T-cell (primary cell): ENCODE results near the gene PCDHAC2. TPM values are rescaled to one million over a fixed set of nuclear protein-coding genes. Genes with fewer than 3 reads are reported as not detected.

ENCODE experiments used
- ATAC-seq, 4 experiments: fragments of 200-7000 bp in 3 of 4; fragments of 150-1000 bp in 1 of 4; cut with Tn5 transposase; replicated peaks in 1 of 4; 1 replicate in 3 of 4; 2 replicates in 1 of 4; pipeline ENCODE4 v1.10.0; 2021; ENCODE audit warnings: moderate library complexity in 3 of 4, mild to moderate bottlenecking in 2 of 4, moderate number of reproducible peaks in 1 of 4
- CTCF ChIA-PET, 2 donors: fragments of 300-600 bp; sonication (Branson Sonifier 250); formaldehyde crosslinking; loops; one replicate each; lab custom pipeline; 2022; ENCODE audit warnings: antibody characterized with exemption in 2 of 2; lab: Charles Lee
- POLR2A ChIA-PET, 2 donors: fragments of 300-600 bp; sonication (Branson Sonifier 250); formaldehyde crosslinking; loops; one replicate each; lab custom pipeline; 2022; ENCODE audit warnings: antibody characterized with exemption in 2 of 2; lab: Charles Lee
- DNase-seq, 35 experiments: peaks; one replicate each; pipeline versions ENCODE4 v3.0.0 to v3.0.0-alpha.2; 2013 to 2023
- H3K27ac ChIP-seq: one replicate; pipeline ENCODE4 v1.5.1; 2013; ENCODE audit warnings: low read length
- H3K27me3 ChIP-seq, 2 experiments: replicated peaks in 1 of 2; 1 replicate in 1 of 2; 2 replicates in 1 of 2; pipeline versions ENCODE4 v1.6.1 to v1.7.0; 2013; ENCODE audit warnings: low read length in 1 of 2, mixed read lengths in 1 of 2; ENCODE audit not compliant: control insufficient read depth in 2 of 2, insufficient read depth in 2 of 2; ENCODE audit errors: extremely low read depth in 1 of 2
- H3K36me3 ChIP-seq, 2 donors: 1 replicate in 1 of 2; 2 replicates in 1 of 2; pipeline versions ENCODE4 v1.6.1 to v1.7.0; 2013; ENCODE audit warnings: low read length in 1 of 2; ENCODE audit not compliant: control insufficient read depth in 2 of 2, insufficient read depth in 1 of 2; ENCODE audit errors: extremely low read depth in 1 of 2
- H3K4me1 ChIP-seq, 2 experiments: 1 replicate in 1 of 2; 2 replicates in 1 of 2; pipeline versions ENCODE4 v1.6.1 to v1.7.0; 2013; ENCODE audit warnings: low read length in 2 of 2, mixed read lengths in 1 of 2; ENCODE audit not compliant: insufficient read depth in 2 of 2, control insufficient read depth in 1 of 2; ENCODE audit errors: extremely low read depth in 1 of 2
- H3K4me3 ChIP-seq, 2 donors: 1 replicate in 1 of 2; 2 replicates in 1 of 2; pipeline versions ENCODE4 v1.5.1 to v1.7.0; 2013; ENCODE audit warnings: mild to moderate bottlenecking in 2 of 2, low read length in 1 of 2, moderate library complexity in 1 of 2; ENCODE audit not compliant: control insufficient read depth in 1 of 2; ENCODE audit errors: extremely low read depth in 1 of 2
- H3K9me3 ChIP-seq: 2 replicates; pipeline ENCODE4 v1.7.0; 2013
- H3K27ac Mint-ChIP-seq, 2 donors: one replicate each; pipeline ENCODE4 v1.8.0; 2020 to 2021; ENCODE audit warnings: mild to moderate bottlenecking in 2 of 2, mixed read lengths in 2 of 2
- H3K27me3 Mint-ChIP-seq, 2 donors: one replicate each; pipeline ENCODE4 v1.8.0; 2021 to 2022; ENCODE audit warnings: mixed read lengths in 2 of 2
- H3K36me3 Mint-ChIP-seq: one replicate; pipeline ENCODE4 v1.8.0; 2021; ENCODE audit warnings: mixed read lengths
- H3K4me1 Mint-ChIP-seq, 3 donors: one replicate each; pipeline ENCODE4 v1.8.0; 2020 to 2022; ENCODE audit warnings: mixed read lengths in 3 of 3, mild to moderate bottlenecking in 1 of 3
- H3K4me3 Mint-ChIP-seq, 3 donors: one replicate each; pipeline ENCODE4 v1.8.0; 2020 to 2022; ENCODE audit warnings: mild to moderate bottlenecking in 3 of 3, mixed read lengths in 3 of 3, moderate library complexity in 3 of 3
- H3K9me3 Mint-ChIP-seq, 3 donors: one replicate each; pipeline ENCODE4 v1.8.0; 2020 to 2022; ENCODE audit warnings: mixed read lengths in 3 of 3
- WGBS: methylation state at CpG from one replicate; pipeline ENCODE4 v1.1.5; 2013; ENCODE audit warnings: missing lambda C conversion rate; ENCODE audit not compliant: insufficient coverage; 5-methylcytosine and 5-hydroxymethylcytosine counted together
- total RNA-seq, 35 experiments: library from RNA in 6 of 35; stranded (reverse) in 6 of 35; fragments of 120-200 nt in 1 of 35; gene quantifications; one replicate each; pipeline versions ENCODE4 v1.2.1 to v1.2.4 and lab custom pipeline; 2013 to 2026

The PCDHAC2 gene
- total RNA-seq, 5 donors from 2014 or later (not counting 1 experiment from before 2014, with no cell fraction given): 0.03 TPM; not detected in 4

- Mint-ChIP-seq H3K27ac (no peak overlapping the region), H3K36me3 (no peaks in the 10 kb centered on the region), H3K27me3 (peaks cover 44 to 50% of the 10 kb centered on the region in 2 donors), H3K4me3 (peak overlapping the region in 1 of 3 donors; percentile 50), H3K9me3 (no peaks in the 10 kb centered on the region), H3K4me1 (peaks cover 0 to 3% (median 2%) of the 10 kb centered on the region in 3 donors)
- POLR2A ChIA-PET: no interaction called here
- 11% methylated on average over 7 of the region's 9 CpGs for WGBS
- Histone ChIP-seq H3K36me3 (no peaks in the 10 kb centered on the region), H3K9me3 (no peaks in the 10 kb centered on the region), H3K27ac (no peak overlapping the region), H3K4me3 (no peak overlapping the region), H3K27me3 (peaks cover 15 to 27% of the 10 kb centered on the region in 2 experiments), H3K4me1 (no peaks in the 10 kb centered on the region)
- ATAC-seq (no peak), DNase-seq (no peak)
- CTCF ChIA-PET: no interaction called here
Observed at GRCh38 chr5:140965905-140966292, 377 bp upstream of the PCDHAC2 start.

GRCh38 chr5:140967226-140967893, 1.1 kb downstream of the PCDHAC2 start:
- no peak for DNase-seq
- H3K36me3 Mint-ChIP-seq: no peaks in the 10 kb centered on the region
- Histone ChIP-seq H3K27ac (no peak overlapping the region), H3K27me3 (peaks cover 15 to 27% of the 10 kb centered on the region in 2 experiments), H3K4me3 (no peak overlapping the region), H3K9me3 (no peaks in the 10 kb centered on the region), H3K36me3 (no peaks in the 10 kb centered on the region), H3K4me1 (no peaks in the 10 kb centered on the region)
- no peaks in the 10 kb centered on the region for H3K9me3 Mint-ChIP-seq
- ATAC-seq: no peak
- 28% methylated on average over 31 of the region's 34 CpGs for WGBS
- ChIA-PET POLR2A (no interaction called here), CTCF (no interaction called here)
- peaks cover 0 to 3% (median 2%) of the 10 kb centered on the region in 3 donors for H3K4me1 Mint-ChIP-seq
- H3K27me3 Mint-ChIP-seq: peaks cover 42 to 47% of the 10 kb centered on the region in 2 donors
- H3K4me3 Mint-ChIP-seq: no peak overlapping the region
- no peak overlapping the region for H3K27ac Mint-ChIP-seq

GRCh38 chr5:140969880-140970279, 3.6 kb downstream of the PCDHAC2 start:
- Mint-ChIP-seq H3K4me3 (no peak overlapping the region), H3K9me3 (no peaks in the 10 kb centered on the region), H3K27ac (no peak overlapping the region), H3K27me3 (peaks cover 29 to 30% of the 10 kb centered on the region in 2 donors), H3K4me1 (peaks cover 0 to 3% (median 2%) of the 10 kb centered on the region in 3 donors), H3K36me3 (no peaks in the 10 kb centered on the region)
- Histone ChIP-seq H3K36me3 (no peaks in the 10 kb centered on the region), H3K4me3 (no peak overlapping the region), H3K27ac (no peak overlapping the region), H3K4me1 (no peaks in the 10 kb centered on the region), H3K27me3 (peaks cover 12 to 27% of the 10 kb centered on the region in 2 experiments), H3K9me3 (no peaks in the 10 kb centered on the region)
- no peak for ATAC-seq
- ChIA-PET POLR2A (no interaction called here), CTCF (no interaction called here)
- no peak for DNase-seq

GRCh38 chr5:140973550-140973949, 7.3 kb downstream of the PCDHAC2 start:
- POLR2A ChIA-PET: no interaction called here
- Mint-ChIP-seq H3K4me3 (no peak overlapping the region), H3K4me1 (no peaks in the 10 kb centered on the region), H3K9me3 (peaks cover 0 to 3% (median 0%) of the 10 kb centered on the region in 3 donors), H3K36me3 (no peaks in the 10 kb centered on the region), H3K27ac (no peak overlapping the region), H3K27me3 (peaks cover 4 to 30% of the 10 kb centered on the region in 2 donors)
- ATAC-seq: no peak
- DNase-seq: no peak
- no peak overlapping the region for H3K4me3 ChIP-seq
- H3K4me1 ChIP-seq: no peaks in the 10 kb centered on the region
- H3K36me3 ChIP-seq: no peaks in the 10 kb centered on the region
- H3K27ac ChIP-seq: no peak overlapping the region
- no peaks in the 10 kb centered on the region for H3K9me3 ChIP-seq
- CTCF ChIA-PET: no interaction called here
- peaks cover 2 to 4% of the 10 kb centered on the region in 2 experiments for H3K27me3 ChIP-seq

GRCh38 chr5:140977003-140977402, 10.7 kb downstream of the PCDHAC2 start:
- Mint-ChIP-seq H3K4me3 (no peak overlapping the region), H3K27me3 (peaks cover 6 to 37% of the 10 kb centered on the region in 2 donors), H3K4me1 (no peaks in the 10 kb centered on the region), H3K27ac (no peak overlapping the region), H3K9me3 (peaks cover 0 to 3% (median 0%) of the 10 kb centered on the region in 3 donors), H3K36me3 (no peaks in the 10 kb centered on the region)
- H3K4me1 ChIP-seq: no peaks in the 10 kb centered on the region
- ATAC-seq (no peak), DNase-seq (no peak)
- H3K36me3 ChIP-seq: no peaks in the 10 kb centered on the region
- WGBS: no CpG with 5 or more reads among the region's 3 CpGs
- H3K4me3 ChIP-seq: no peak overlapping the region
- no peaks in the 10 kb centered on the region for H3K9me3 ChIP-seq
- H3K27me3 ChIP-seq: peaks cover 0 to 2% of the 10 kb centered on the region in 2 experiments
- no peak overlapping the region for H3K27ac ChIP-seq
- ChIA-PET POLR2A (no interaction called here), CTCF (no interaction called here)

- H3K9me3 Mint-ChIP-seq: peaks cover 0 to 3% (median 0%) of the 10 kb centered on the region in 3 donors
- ATAC-seq (no peak), DNase-seq (no peak)
- H3K27me3 Mint-ChIP-seq: peaks cover 6 to 38% of the 10 kb centered on the region in 2 donors
- CTCF ChIA-PET: no interaction called here
- Histone ChIP-seq H3K4me1 (no peaks in the 10 kb centered on the region), H3K4me3 (no peak overlapping the region), H3K27ac (no peak overlapping the region), H3K36me3 (no peaks in the 10 kb centered on the region), H3K9me3 (no peaks in the 10 kb centered on the region), H3K27me3 (peaks cover 0 to 2% of the 10 kb centered on the region in 2 experiments)
- H3K4me1 Mint-ChIP-seq: no peaks in the 10 kb centered on the region
- no peak overlapping the region for H3K27ac Mint-ChIP-seq
- POLR2A ChIA-PET: interaction anchor here in 1 of 2 donors (0.5 kb wide), 1 partner anchor 17 kb away, joined by 3 read pairs; no protein-coding TSS in a partner anchor
- no peak overlapping the region for H3K4me3 Mint-ChIP-seq
- WGBS: 67% methylated on average over 1 of the region's 2 CpGs
- no peaks in the 10 kb centered on the region for H3K36me3 Mint-ChIP-seq
Observed at GRCh38 chr5:140978260-140978659, 12.0 kb downstream of the PCDHAC2 start.
